ENCODE results near the gene RASA3. TPM values are rescaled to one million over a fixed set of nuclear protein-coding genes. Genes with fewer than 3 reads are reported as not detected.

RASA3 gene
- total and polyA plus RNA-seq, 10 of the 15 experiments (the other 5 are each of a cell fraction or from before 2014, with no cell fraction given), result 0.79 to 33.9 (median 17.6) TPM

- Histone ChIP-seq H3K4me2 (ENCODE audit: control insufficient read depth, insufficient read depth) (no peak overlapping the region), H3K79me2 (ENCODE audit: control insufficient read depth, insufficient read depth, low read length) (no peaks in the 10 kb centered on the region), H3K4me1 (ENCODE audit: control insufficient read depth, insufficient read depth, low read length) (no peaks in the 10 kb centered on the region), H2AFZ (ENCODE audit: control insufficient read depth, low read depth, low read length) (no peak overlapping the region), H3K27ac (ENCODE audit: control insufficient read depth, insufficient read depth) (no peak overlapping the region), H3K27me3 (replicated peaks in 1 of 2; ENCODE audit: control insufficient read depth in 2 of 2, insufficient read depth in 2 of 2, low read length in 1 of 2) (no peaks in the 10 kb centered on the region), H3K9me3 (replicated peaks; ENCODE audit: control insufficient read depth, insufficient read depth, low read length) (no peaks in the 10 kb centered on the region), H4K20me1 (ENCODE audit: control insufficient read depth, insufficient read depth) (no peaks in the 10 kb centered on the region), H3K4me3 (no peak overlapping the region), H3K9ac (ENCODE audit: control insufficient read depth, insufficient read depth, low read length) (no peak overlapping the region), H3K36me3 (ENCODE audit: control insufficient read depth in 2 of 2, insufficient read depth in 2 of 2, low read length in 1 of 2) (no peaks in the 10 kb centered on the region; a peak in 1 of 4 replicates)
- SMC1A ChIA-PET (ENCODE audit: uncharacterized antibody, unreplicated experiment), result no interaction called here
- intact Hi-C loops (cut with micrococcal nuclease; ENCODE audit: unreplicated experiment), result no loop called here
- CTCF ChIA-PET, result no interaction called here
- RAD21 ChIA-PET (ENCODE audit: unreplicated experiment), result no interaction called here
- ATAC-seq (no peak), DNase-seq (ENCODE audit: low read depth, low spot score) (no peak), FAIRE-seq (no peak)
- BruUV-seq (replicated peaks), result no TSS peak
- POLR2A ChIA-PET, result no interaction called here
- in situ Hi-C loops (cut with MboI), result no loop called here
- 87% methylated on average over 39 of the region's 41 CpGs for WGBS (ENCODE audit: insufficient coverage, insufficient replicate concordance, low lambda C conversion rate, missing lambda C conversion rate)
- TF ChIP-seq RELA (IDR thresholded peaks at IDR 0.05; ENCODE audit: borderline replicate concordance, partially characterized antibody), result no peak
- no peak for TF ChIP-seq EZH2 (IDR thresholded peaks at IDR 0.05; ENCODE audit: borderline replicate concordance, control insufficient read depth, low read depth, low read length)
- no peak for TF ChIP-seq ZNF687 (IDR thresholded peaks at IDR 0.05)
- no peak for TF ChIP-seq EGR1 (IDR thresholded peaks at IDR 0.05; ENCODE audit: borderline replicate concordance in 1 of 2, low read depth in 2 of 2, low read length in 2 of 2)
- TF ChIP-seq SMC3 (IDR thresholded peaks at IDR 0.05; ENCODE audit: borderline replicate concordance, low read length), result no peak
- TF ChIP-seq KDM1A (IDR thresholded peaks at IDR 0.05; ENCODE audit: borderline replicate concordance), result no peak
- no peak for TF ChIP-seq USF2 (IDR thresholded peaks at IDR 0.05; ENCODE audit: borderline replicate concordance, low read depth, low read length)
- TF ChIP-seq HSF1 (IDR thresholded peaks at IDR 0.05; ENCODE audit: low read depth, low read length), result no peak
- no peak for TF ChIP-seq JUND (IDR thresholded peaks at IDR 0.05; ENCODE audit: low read depth, low read length)
- TF ChIP-seq FOXM1 (IDR thresholded peaks at IDR 0.05; ENCODE audit: low read depth, low read length), result no peak
- no peak for TF ChIP-seq CBX5 (IDR thresholded peaks at IDR 0.05; ENCODE audit: low read depth)
- TF ChIP-seq PKNOX1 (IDR thresholded peaks at IDR 0.05), result no peak
- TF ChIP-seq ZNF622 (IDR thresholded peaks at IDR 0.05), result no peak
These were observed 153.5 kb downstream of the RASA3 start for GRCh38 chr13:113978741-113979481.

Measured in GM12878 (cell line).